Measurements from ENCODE around the gene THAP3.
A peak's percentile ranks its signal among the peaks of the same experiment; 100 is the strongest.

THAP3 gene

GRCh38 chr1:6624710-6625583, at the start of gene THAP3:
Gene THAP3, plus strand, starts transcription at chr1:6624868. Its CDS starts 351 bp downstream, at chr1:6625219.
- DNase-seq, result peak; percentile 84

GRCh38 chr1:6577831-6578525, 46.7 kb upstream of the THAP3 start:
- no peak for DNase-seq

DNA sequence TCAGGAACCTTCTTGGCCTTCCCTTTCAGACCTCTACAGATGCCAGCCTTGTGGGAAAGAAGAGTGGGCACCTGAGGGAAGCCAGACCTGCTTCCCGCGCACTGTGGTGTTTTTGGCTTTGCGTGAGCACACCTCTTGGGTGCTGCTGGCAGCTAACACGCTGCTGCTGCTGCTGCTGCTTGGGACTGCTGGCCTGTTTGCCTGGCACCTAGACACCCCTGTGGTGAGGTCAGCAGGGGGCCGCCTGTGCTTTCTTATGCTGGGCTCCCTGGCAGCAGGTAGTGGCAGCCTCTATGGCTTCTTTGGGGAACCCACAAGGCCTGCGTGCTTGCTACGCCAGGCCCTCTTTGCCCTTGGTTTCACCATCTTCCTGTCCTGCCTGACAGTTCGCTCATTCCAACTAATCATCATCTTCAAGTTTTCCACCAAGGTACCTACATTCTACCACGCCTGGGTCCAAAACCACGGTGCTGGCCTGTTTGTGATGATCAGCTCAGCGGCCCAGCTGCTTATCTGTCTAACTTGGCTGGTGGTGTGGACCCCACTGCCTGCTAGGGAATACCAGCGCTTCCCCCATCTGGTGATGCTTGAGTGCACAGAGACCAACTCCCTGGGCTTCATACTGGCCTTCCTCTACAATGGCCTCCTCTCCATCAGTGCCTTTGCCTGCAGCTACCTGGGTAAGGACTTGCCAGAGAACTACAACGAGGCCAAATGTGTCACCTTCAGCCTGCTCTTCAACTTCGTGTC, 45.9 kb upstream of the THAP3 start:
- DNase-seq, result no peak

GRCh38 chr1:6579374-6580118, 45.1 kb upstream of the THAP3 start, which contains the start of gene ZBTB48:
Gene ZBTB48, plus strand, starts transcription at chr1:6579994. Its CDS starts 616 bp downstream, at chr1:6580610.
- DNase-seq, result peak; percentile 97

DNA sequence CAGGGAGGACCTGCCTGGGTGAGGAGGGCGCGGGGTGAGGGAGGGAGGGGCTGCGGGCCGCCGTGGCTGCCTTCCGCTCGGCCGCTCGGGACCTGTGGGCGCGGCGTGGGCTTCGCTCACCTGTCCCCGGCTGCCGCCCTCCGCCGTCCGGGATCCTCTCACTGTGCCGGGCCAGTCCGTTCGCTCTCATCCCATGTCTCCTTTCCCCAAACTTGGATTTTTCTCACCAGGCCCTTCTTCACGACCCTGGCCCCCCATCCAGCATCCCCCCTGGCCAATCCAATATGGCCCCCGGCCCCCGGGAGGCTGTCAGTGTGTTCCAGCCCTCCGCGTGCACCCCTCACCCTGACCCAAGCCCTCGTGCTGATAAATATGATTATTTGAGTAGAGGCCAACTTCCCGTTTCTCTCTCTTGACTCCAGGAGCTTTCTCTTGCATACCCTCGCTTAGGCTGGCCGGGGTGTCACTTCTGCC, 44.5 kb upstream of the THAP3 start:
- DNase-seq, result no peak

- DNase-seq, result no peak
These were observed 43.9 kb upstream of the THAP3 start for GRCh38 chr1:6580593-6581409.

GRCh38 chr1:6581561-6582305, 42.9 kb upstream of the THAP3 start:
- DNase-seq, result no peak

DNA sequence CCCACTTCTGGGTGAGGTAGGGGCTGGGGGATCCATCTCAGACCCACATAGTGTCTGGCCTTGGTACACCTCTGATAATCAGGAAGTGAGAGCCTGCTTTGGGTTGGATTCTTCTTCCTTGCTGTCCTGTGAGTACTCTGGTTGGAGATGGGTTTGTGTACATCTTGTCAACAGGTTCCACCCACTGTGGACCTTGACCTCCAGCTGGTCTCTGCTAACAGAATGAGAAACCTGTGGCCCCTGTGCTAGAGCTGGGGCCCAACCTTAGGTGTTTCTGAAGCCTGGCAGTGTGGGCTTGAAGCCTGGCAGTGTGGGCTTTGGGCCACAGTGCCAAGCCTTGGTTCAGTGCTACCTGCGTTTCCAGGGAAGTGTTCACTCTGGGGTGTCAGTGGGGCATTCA, 42.3 kb upstream of the THAP3 start:
- no peak for DNase-seq

DNA sequence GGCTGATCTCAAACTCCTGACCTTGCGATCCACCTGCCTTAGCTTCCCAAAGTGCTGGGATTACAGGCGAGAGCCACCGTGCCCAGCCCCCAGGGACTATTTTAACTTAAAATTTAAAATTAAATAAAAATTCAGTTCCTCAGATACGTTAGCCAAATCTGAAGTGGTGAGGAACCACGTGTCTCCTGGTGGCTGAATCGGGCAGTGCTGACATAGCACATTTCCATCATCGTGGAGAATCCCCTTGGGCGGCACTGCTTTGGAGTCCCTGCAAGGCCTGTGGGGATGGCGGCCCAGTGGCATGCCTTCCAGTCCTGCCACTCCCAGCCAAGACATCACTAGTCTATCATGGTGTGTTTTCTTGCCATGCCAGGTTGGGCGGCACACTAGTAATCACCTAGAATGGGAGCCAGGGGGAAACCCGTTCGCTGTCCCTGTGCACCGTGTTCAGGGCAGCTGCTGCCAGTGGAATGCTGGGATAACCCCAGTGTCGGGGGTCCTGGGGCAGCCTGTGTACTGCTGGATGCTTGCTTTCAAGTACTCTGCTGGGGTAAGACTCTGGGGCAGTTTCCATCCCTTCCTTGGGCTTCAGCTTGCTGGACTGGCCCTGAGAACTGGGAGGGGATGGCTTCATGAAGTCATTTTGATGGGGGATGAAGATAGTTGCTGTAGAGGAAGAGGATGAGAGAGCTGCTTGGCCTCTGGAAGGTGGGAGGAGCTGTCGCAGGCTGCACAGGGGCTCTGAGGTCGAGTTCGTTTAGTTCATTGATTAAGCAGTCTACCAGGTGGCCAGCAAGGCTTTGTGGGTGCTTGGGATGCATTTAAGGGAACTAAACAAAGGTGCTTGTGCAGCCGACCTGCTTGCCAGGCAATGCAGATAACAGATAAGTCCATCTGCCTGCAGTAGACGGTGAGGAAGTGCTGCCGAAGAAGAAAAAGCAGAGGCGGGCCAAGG, 40.3 kb upstream of the THAP3 start:
- DNase-seq, result no peak

DNA sequence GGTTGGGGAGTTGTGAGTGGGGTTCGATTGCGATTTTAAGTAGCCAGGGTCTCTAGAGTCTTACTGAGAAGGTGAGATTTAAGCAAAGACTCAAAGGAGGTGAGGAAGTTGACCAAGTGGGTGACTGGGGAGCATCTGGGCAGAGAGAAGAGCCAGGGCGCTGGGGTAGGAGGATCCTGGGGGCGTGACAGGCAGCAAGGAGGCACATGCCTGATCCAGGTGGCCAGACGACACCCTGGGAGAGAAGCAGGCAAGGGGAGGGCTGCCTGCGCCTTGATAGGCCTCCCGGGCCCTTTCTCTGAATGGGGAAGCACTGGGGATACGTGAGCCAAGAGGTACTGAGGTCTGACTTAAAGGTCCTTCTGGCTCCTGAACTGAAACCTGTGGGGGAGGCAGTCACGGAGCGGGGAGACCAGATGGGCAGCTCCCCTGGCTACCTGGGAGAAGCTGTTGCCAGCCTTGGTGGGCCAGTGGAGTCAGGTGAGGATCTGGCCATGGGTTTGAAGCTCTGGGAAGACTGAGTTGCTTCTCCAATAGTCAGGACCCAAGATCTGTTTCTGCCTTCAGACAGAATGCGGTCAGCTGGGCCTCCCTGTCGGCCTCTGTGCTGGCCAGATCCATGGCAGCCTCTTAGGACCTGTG, 39.5 kb upstream of the THAP3 start:
- no peak for DNase-seq

DNA sequence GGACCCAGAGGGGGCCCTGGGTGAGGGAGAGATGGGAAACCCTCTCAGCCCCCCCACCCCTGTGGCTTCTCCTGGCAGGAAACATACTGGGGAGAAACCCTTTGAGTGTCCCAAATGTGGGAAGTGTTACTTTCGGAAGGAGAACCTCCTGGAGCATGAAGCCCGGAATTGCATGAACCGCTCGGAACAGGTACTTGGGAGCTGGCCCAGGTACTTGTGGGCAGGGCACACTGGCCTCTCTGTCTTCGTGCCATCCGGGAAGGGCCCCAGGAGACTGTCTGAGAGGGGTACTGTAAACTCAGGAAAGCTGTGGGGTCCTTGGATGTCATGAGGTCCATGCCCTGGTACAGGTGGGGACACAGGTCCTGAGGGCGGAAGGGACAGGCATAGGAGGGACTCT, 38.8 kb upstream of the THAP3 start:
- DNase-seq, result no peak

DNA sequence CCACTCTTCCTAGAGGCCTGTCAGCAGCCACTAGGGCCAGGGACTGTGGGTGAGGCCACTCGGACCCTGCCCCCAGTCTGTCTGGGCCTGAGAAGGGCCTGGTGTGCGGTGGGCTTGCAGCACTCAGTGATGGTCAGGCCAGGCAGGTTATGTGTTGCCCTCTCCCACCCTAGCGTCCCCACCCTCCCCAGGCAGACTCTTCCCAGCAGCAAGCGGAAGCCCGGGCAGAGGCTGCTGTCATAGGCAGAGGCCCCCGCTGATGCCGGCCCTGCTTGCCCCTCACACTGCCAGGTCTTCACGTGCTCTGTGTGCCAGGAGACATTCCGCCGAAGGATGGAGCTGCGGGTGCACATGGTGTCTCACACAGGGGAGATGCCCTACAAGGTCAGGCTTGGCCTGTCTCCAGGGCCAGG, 38.3 kb upstream of the THAP3 start:
- no peak for DNase-seq

DNA sequence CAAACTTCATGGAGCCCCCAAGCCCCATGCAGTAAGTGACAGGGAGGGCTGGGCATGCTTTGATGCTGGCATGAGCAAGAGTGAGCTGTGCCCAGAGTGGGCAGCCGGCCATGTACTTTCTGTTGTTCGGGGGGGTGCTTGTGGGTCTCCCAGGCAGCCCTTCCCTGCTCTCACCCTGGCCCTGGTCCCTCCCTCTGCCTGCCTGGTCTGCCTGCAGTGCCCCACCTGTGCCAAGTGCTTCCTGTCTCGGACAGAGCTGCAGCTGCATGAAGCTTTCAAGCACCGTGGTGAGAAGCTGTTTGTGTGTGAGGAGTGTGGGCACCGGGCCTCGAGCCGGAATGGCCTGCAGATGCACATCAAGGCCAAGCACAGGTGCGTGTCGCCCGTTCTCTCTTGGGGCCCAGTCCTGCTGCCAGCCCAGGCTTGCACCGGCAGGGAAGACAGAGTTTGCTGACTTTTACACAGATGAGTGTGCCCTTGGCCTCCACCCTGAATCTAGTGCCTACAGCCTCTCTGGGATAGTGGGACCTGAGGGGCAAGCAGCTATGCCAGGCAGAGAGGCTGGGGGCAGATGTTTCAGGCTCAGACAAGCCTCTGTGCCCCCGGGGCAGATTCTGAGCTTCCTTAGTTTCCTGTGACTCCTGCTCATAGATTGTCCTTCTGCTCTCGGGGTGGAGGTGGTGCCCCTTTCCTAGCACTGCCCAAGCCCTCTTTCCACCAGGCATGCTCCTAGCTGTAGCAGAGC, 37.2 kb upstream of the THAP3 start:
- no peak for DNase-seq

DNA sequence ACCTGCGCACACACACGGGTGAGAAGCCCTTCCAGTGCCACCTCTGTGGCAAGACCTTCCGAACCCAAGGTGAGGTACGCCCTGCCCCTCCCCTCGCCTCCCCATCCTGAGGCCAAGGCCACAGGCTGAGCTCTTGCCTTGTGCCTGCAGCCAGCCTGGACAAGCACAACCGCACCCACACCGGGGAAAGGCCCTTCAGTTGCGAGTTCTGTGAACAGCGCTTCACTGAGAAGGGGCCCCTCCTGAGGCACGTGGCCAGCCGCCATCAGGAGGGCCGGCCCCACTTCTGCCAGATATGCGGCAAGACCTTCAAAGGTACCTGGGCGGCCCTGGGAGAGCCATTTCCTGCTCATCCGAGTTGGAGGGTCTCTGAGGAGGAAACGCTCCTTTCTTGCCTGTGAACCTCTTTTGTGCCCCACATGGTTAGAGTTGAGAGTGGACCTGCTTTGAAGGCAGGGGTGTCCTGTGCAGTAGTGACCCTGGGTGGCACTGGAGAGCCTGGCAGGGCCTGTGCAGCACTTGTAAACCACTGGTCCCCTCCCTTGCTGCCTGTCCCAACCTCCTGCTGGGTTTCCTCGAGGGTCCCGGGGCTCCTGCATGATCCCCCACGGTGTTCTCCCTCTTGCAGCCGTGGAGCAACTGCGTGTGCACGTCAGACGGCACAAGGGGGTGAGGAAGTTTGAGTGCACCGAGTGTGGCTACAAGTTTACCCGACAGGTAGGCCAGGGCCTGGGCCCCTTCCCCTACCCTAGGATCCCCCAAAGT, 36.4 kb upstream of the THAP3 start:
- no peak for DNase-seq

- DNase-seq, result no peak
These were observed 35.7 kb upstream of the THAP3 start for GRCh38 chr1:6588893-6589520.

DNA sequence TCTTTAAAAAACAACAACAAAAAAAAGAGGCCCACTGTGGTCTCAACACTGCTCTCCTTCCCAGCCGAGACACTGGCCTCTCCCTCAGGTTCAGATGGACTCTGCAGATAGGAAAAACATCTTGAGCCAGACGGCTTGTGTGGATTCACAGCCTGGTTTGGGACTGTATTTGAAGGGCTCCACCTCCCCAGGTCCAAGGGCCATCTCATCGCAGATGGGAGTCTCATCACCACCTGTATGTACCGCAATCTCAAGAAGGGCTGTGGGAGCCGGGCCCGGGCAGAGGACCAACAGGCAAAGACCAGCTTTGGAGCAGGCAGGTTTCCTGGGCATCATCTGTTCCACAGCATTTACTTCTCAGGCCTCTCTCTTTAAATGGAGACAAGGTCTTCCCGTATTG, 34.6 kb upstream of the THAP3 start:
- DNase-seq, result no peak

DNA sequence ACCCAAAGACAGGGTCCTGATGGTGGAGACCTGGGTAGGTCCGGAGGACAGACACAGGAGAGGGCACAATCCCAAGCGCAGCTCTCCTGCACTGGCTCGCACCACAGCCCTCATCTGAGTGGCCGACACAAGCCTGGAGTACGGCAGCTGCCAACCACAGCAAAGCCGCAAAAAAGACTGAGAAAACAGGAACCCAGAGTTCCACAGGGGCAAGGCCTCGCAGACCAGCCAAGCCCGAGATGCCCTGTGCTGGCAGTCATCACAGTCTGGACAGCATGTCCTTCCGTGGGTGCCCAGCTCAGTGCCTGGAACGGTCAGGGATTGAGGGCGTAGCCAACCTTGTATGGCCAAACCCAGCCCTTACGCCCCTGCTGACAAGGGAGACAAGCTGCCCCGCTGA, 33.4 kb upstream of the THAP3 start:
- DNase-seq, result no peak
